Measurements from ENCODE around the gene SYT2. TPM values are rescaled to one million over a fixed set of nuclear protein-coding genes. Genes with fewer than 3 reads are reported as not detected.
A peak's percentile ranks its signal among the peaks of the same experiment; 100 is the strongest.

The SYT2 gene
- total and polyA plus RNA-seq, 9 of the 15 experiments (the other 6 are each of a cell fraction or from before 2014, with no cell fraction given), result not detected

GRCh38 chr1:202624088-202624780 is 86.0 kb downstream of the SYT2 start (continued):
- TF ChIP-seq REST (IDR thresholded peaks at IDR 0.05; ENCODE audit: borderline replicate concordance) (no peak), REST (CRISPR knock-in tag; IDR thresholded peaks at IDR 0.05; ENCODE audit: low read depth) (no peak), ZNF41 (CRISPR knock-in tag; conservative IDR thresholded peaks at IDR 0.05) (no peak), E4F1 (CRISPR knock-in tag; IDR thresholded peaks at IDR 0.05; ENCODE audit: borderline replicate concordance) (no peak), NONO (IDR thresholded peaks at IDR 0.05; ENCODE audit: low read depth in 2 of 2, low read length in 1 of 2) (no peak), ZNF253 (CRISPR knock-in tag; conservative IDR thresholded peaks at IDR 0.05) (no peak), BCOR (IDR thresholded peaks at IDR 0.05) (peak; percentile 43; the same call in 1 of the 2 replicates), E2F1 (CRISPR knock-in tag; IDR thresholded peaks at IDR 0.05) (no peak), ILF3 (IDR thresholded peaks at IDR 0.05; ENCODE audit: borderline replicate concordance) (no peak), E2F6 (IDR thresholded peaks at IDR 0.05; ENCODE audit: borderline replicate concordance in 1 of 2, extremely low read depth in 1 of 2, insufficient read depth in 1 of 2, insufficient read length in 1 of 2, low read depth in 1 of 2, low read length in 1 of 2, poor library complexity in 1 of 2, severe bottlenecking in 1 of 2) (no peak), DPF2 (IDR thresholded peaks at IDR 0.05) (0 out of 2 replicates have a peak, but pooled peaks have one; percentile 21), NELFE (IDR thresholded peaks at IDR 0.05; ENCODE audit: insufficient read depth, insufficient read length) (no peak), NR2C2 (CRISPR knock-in tag; IDR thresholded peaks at IDR 0.05) (no peak), NR2C2 (tag; IDR thresholded peaks at IDR 0.05) (no peak), NRF1 (conservative IDR thresholded peaks at IDR 0.05 in 1 of 2, IDR thresholded peaks at IDR 0.05 in 1 of 2) (no peak)
